ENCODE results near the gene SYTL2. TPM values are rescaled to one million over a fixed set of nuclear protein-coding genes. Genes with fewer than 3 reads are reported as not detected.

Gene SYTL2
- total and polyA plus RNA-seq, 12 donors: 8.2 to 134 (median 19.4) TPM

DNA sequence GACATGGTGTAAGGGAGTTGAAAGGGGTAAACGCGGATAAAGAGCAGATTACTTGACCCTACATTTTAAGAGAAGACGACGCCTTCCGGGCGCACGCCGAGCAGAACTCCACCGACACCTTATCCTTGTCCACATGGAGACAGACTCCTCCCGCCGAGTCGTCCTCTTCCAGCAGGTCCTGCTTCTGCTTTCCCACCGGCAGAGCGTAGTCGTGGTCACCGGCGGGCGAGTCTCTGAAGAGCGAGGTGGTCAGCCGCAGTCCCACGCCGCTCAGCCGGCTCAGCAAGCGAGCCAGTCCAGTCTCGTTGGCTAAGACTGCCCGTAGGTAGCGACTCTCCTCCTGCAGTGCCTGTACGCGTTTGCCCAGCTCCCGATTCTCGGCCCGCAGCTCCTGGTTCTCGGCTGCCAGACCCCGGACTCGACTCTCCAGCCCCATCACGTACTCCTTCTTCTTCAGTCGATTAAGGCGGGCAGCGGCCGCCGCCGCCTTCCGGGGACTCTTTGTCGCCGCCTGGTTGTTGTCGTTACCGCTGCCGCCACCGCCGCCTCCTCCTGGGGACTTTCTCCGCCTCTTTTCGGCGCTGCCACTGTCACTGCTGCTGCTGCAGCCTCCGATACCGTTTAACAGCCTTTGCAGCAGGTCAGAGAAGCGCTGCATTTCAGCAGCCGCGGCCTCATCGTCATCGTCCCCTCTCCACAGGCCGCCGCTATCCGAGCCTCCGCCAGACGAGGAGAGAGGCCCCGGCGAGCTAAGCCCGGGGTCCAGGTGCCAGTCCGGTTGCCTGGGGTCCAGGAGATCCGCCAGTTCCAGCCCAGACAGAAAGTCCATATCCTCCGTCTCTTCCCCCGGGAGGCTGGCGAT, 147.0 kb downstream of the SYTL2 start:
- Histone ChIP-seq H3K27ac (peak overlapping the region; percentile 98 to 99 (median 98)), H3K4me3 (peak overlapping the region; percentile 83 to 96 (median 94)), H3K36me3 (replicated peaks in 1 of 2) (peaks cover 0 to 13% of the 10 kb centered on the region in 2 donors), H3K27me3 (no peaks in the 10 kb centered on the region), H3K9me3 (replicated peaks in 1 of 3) (no peaks in the 10 kb centered on the region), H3K4me1 (replicated peaks in 1 of 2) (peaks cover 37 to 52% of the 10 kb centered on the region in 2 donors)
- TF ChIP-seq, protein P1, sequence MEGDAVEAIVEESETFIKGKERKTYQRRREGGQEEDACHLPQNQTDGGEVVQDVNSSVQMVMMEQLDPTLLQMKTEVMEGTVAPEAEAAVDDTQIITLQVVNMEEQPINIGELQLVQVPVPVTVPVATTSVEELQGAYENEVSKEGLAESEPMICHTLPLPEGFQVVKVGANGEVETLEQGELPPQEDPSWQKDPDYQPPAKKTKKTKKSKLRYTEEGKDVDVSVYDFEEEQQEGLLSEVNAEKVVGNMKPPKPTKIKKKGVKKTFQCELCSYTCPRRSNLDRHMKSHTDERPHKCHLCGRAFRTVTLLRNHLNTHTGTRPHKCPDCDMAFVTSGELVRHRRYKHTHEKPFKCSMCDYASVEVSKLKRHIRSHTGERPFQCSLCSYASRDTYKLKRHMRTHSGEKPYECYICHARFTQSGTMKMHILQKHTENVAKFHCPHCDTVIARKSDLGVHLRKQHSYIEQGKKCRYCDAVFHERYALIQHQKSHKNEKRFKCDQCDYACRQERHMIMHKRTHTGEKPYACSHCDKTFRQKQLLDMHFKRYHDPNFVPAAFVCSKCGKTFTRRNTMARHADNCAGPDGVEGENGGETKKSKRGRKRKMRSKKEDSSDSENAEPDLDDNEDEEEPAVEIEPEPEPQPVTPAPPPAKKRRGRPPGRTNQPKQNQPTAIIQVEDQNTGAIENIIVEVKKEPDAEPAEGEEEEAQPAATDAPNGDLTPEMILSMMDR (IDR thresholded peaks at IDR 0.05): peak; percentile 41 to 69 (median 56)
- TF ChIP-seq POLR2A (IDR thresholded peaks at IDR 0.05): peak; percentile 7 to 22
- WGBS, 4 donors: 0 to 1% (median 1%) methylated on average over 20 to 73 of the region's 73 CpGs
- DNase-seq: peak; percentile 76 to 91 (median 83)
- intact Hi-C loops (cut with DNase I): loop anchor here in 1 of 2 donors (5.0 kb wide), 1 partner anchor 37 kb away; the partner anchor contains the start of genes DLG2 and TMEM126B

DNA sequence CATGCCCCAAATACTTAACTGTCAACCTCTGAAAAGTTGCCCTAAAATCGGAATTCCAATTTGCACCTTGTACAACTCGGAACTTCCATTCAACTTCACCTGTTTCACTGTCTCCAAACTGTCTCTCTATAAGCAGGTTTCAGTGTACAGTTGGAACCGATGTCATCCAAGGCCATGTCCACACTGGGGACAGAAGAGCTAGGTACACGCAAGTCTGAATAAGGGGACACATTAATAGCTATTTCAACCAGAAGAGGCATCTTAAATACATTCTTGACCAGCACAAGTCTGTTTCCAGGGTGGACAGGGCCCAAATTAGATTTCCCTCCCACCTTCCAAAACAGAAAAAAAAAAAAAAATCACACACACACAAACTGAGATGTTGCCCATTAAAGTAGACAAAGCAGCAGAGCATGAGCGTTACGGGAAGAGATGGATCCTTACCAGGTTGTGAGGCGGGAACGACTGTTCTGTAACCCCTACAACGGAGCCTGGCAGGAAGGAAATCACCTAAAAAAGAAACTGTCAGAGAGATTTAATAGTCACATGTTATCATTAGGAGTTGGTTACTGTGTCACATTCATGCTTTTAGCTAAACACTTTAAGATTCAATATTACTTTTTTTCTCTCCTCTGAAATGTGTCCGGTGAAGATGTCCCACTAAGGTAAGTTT, 147.7 kb downstream of the SYTL2 start:
- Histone ChIP-seq H3K27ac (peak overlapping the region in 4 of 5 donors; percentile 98 to 99 (median 98)), H3K27me3 (no peaks in the 10 kb centered on the region), H3K4me1 (replicated peaks in 1 of 2) (peaks cover 37 to 60% of the 10 kb centered on the region in 2 donors), H3K9me3 (replicated peaks in 1 of 3) (no peaks in the 10 kb centered on the region), H3K4me3 (peak overlapping the region; percentile 83 to 96 (median 94)), H3K36me3 (replicated peaks in 1 of 2) (peaks cover 0 to 14% of the 10 kb centered on the region in 2 donors)
- 2 to 4% (median 2%) methylated on average over 10 of the region's 10 CpGs for WGBS, 4 donors
- TF ChIP-seq POLR2A (IDR thresholded peaks at IDR 0.05): no peak
- TF ChIP-seq, protein P1 (IDR thresholded peaks at IDR 0.05): no peak
- intact Hi-C loops (cut with DNase I): loop anchor here in 1 of 2 donors (5.0 kb wide), 1 partner anchor 36 kb away; the partner anchor contains the start of genes DLG2 and TMEM126B
- no peak for DNase-seq

DNA sequence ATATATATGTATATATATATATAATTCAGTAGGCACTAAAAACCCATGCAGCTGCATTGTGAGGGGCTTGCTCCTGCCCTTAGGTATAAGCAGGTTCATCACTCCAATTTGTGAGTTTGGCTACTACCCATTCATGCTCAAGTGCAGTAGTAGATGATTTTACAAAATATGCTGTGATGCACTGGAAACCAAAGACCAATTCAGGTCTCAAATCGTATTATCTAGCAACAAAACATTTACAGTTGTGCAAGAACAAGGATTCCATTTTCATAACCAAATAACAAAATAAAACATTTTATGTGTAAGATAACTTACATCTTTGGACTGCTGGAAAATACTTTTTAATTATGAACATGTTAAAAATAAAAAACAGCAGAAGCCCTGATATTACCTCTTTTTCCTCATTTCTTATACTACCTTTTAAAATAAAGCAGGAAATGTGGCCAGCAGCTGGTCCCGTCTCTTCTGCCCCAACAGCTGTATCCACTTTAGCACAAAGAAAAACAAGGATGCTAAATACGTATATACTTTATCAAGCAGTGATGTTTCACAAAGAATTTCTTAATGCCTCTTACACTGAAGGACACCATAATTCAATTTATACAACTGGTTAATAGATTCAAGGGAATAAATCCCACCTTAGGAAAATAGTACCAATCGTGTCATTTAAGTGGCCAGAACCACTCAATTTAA, 148.8 kb downstream of the SYTL2 start:
- Histone ChIP-seq H3K27ac (no peak overlapping the region), H3K4me3 (peak overlapping the region in 1 of 4 donors; percentile 94), H3K4me1 (replicated peaks in 1 of 2) (peaks cover 37 to 71% of the 10 kb centered on the region in 2 donors), H3K27me3 (no peaks in the 10 kb centered on the region), H3K36me3 (replicated peaks in 1 of 2) (peaks cover 0 to 21% of the 10 kb centered on the region in 2 donors), H3K9me3 (replicated peaks in 1 of 3) (no peaks in the 10 kb centered on the region)
- WGBS, 4 donors: 5 to 9% (median 7%) methylated on average over 4 of the region's 4 CpGs
- intact Hi-C loops (cut with DNase I): loop anchor here in 1 of 2 donors (5.0 kb wide), 1 partner anchor 35 kb away; the partner anchor contains the start of genes DLG2 and TMEM126B
- TF ChIP-seq, protein P1 (IDR thresholded peaks at IDR 0.05): no peak
- TF ChIP-seq POLR2A (IDR thresholded peaks at IDR 0.05): no peak
- no peak for DNase-seq

All from adrenal gland (tissue), 12 donors.